ENCODE data around the gene ICE2.

The ICE2 gene

GRCh38 chr15:60394689-60395097, 84.2 kb downstream of the ICE2 start:
- Histone ChIP-seq H3K4me3 (ENCODE audit: severe bottlenecking) (peak overlapping the region; percentile 97), H3K27ac (ENCODE audit: poor library complexity, severe bottlenecking) (peak overlapping the region; percentile 99), H3K9me3 (ENCODE audit: severe bottlenecking) (no peaks in the 10 kb centered on the region), H3K36me3 (ENCODE audit: low read depth) (peaks cover 73% of the 10 kb centered on the region), H3K27me3 (ENCODE audit: insufficient read depth, poor library complexity, severe bottlenecking) (no peaks in the 10 kb centered on the region), H3K4me1 (ENCODE audit: insufficient read depth, poor library complexity, severe bottlenecking) (peaks cover 55% of the 10 kb centered on the region)
- no peak for DNase-seq (ENCODE audit: low spot score)
- TF ChIP-seq CTCF (IDR thresholded peaks at IDR 0.05; ENCODE audit: poor library complexity, severe bottlenecking) = no peak
- ATAC-seq (ENCODE audit: low read depth) = no peak

GRCh38 chr15:60392986-60393790, 85.8 kb downstream of the ICE2 start:
- DNase-seq (ENCODE audit: low spot score) = peak; percentile 99

GRCh38 chr15:60392601-60392985, 86.3 kb downstream of the ICE2 start:
- Histone ChIP-seq H3K36me3 (ENCODE audit: low read depth) (peaks cover 94% of the 10 kb centered on the region), H3K4me1 (ENCODE audit: insufficient read depth, poor library complexity, severe bottlenecking) (peaks cover 61% of the 10 kb centered on the region), H3K9me3 (ENCODE audit: severe bottlenecking) (no peaks in the 10 kb centered on the region), H3K4me3 (ENCODE audit: severe bottlenecking) (peak overlapping the region; percentile 8), H3K27ac (ENCODE audit: poor library complexity, severe bottlenecking) (peak overlapping the region; percentile 99), H3K27me3 (ENCODE audit: insufficient read depth, poor library complexity, severe bottlenecking) (no peaks in the 10 kb centered on the region)
- DNase-seq (ENCODE audit: low spot score) (no peak), ATAC-seq (ENCODE audit: low read depth) (peak; percentile 0)
- TF ChIP-seq CTCF (IDR thresholded peaks at IDR 0.05; ENCODE audit: poor library complexity, severe bottlenecking) = no peak

More at GRCh38 chr15:60392986-60393790, 85.8 kb downstream of the ICE2 start:
- Histone ChIP-seq H3K36me3 (ENCODE audit: low read depth) (peaks cover 88% of the 10 kb centered on the region), H3K4me1 (ENCODE audit: insufficient read depth, poor library complexity, severe bottlenecking) (peaks cover 55% of the 10 kb centered on the region), H3K4me3 (ENCODE audit: severe bottlenecking) (peak overlapping the region; percentile 97), H3K27ac (ENCODE audit: poor library complexity, severe bottlenecking) (peak overlapping the region; percentile 99), H3K9me3 (ENCODE audit: severe bottlenecking) (no peaks in the 10 kb centered on the region), H3K27me3 (ENCODE audit: insufficient read depth, poor library complexity, severe bottlenecking) (no peaks in the 10 kb centered on the region)
- no peak for TF ChIP-seq CTCF (IDR thresholded peaks at IDR 0.05; ENCODE audit: poor library complexity, severe bottlenecking)
- ATAC-seq (ENCODE audit: low read depth) = peak; percentile 68

- peak overlapping the region; percentile 99 for H3K27ac ChIP-seq (ENCODE audit: poor library complexity, severe bottlenecking)
Measured at GRCh38 chr15:60391722-60392315, 87.1 kb downstream of the ICE2 start.

More at GRCh38 chr15:60391722-60392315, 87.1 kb downstream of the ICE2 start:
- H3K4me3 ChIP-seq (ENCODE audit: severe bottlenecking) = peak overlapping the region; percentile 8
- no peak for ATAC-seq (ENCODE audit: low read depth)
- DNase-seq (ENCODE audit: low spot score) = no peak
- peaks cover 69% of the 10 kb centered on the region for H3K4me1 ChIP-seq (ENCODE audit: insufficient read depth, poor library complexity, severe bottlenecking)
- no peaks in the 10 kb centered on the region for H3K9me3 ChIP-seq (ENCODE audit: severe bottlenecking)
- no peak for TF ChIP-seq CTCF (IDR thresholded peaks at IDR 0.05; ENCODE audit: poor library complexity, severe bottlenecking)
- no peaks in the 10 kb centered on the region for H3K27me3 ChIP-seq (ENCODE audit: insufficient read depth, poor library complexity, severe bottlenecking)
- H3K36me3 ChIP-seq (ENCODE audit: low read depth) = peaks cover 96% of the 10 kb centered on the region

All from RWPE2 (cell line).